Small intestine (tissue), 7 donors: ENCODE results near the gene EXOC4. TPM values are rescaled to one million over a fixed set of nuclear protein-coding genes. Genes with fewer than 3 reads are reported as not detected.

Experiments used
- DNase-seq, 2 donors: peaks; one replicate each; pipeline versions ENCODE4 v3.0.0 to v3.0.0-alpha.2; 2013
- FAIRE-seq: peaks from 2 replicates; lab custom pipeline; 2012; peaks lifted over from hg19 to GRCh38; lab: Jason Lieb, UNC
- H3K27ac ChIP-seq, 3 donors: one replicate each; pipeline ENCODE4 v1.5.1; 2013; ENCODE audit warnings: low read length in 2 of 3, mild to moderate bottlenecking in 2 of 3, control low read depth in 1 of 3, inconsistent platforms in 1 of 3, low read depth in 1 of 3, moderate library complexity in 1 of 3
- H3K27me3 ChIP-seq, 3 donors: one replicate each; pipeline ENCODE4 v1.6.1; 2013; ENCODE audit warnings: low read length in 3 of 3, inconsistent platforms in 1 of 3; ENCODE audit not compliant: control insufficient read depth in 3 of 3, insufficient read depth in 3 of 3
- H3K36me3 ChIP-seq, 3 donors: one replicate each; pipeline ENCODE4 v1.6.1; 2013; ENCODE audit warnings: low read length in 3 of 3, inconsistent platforms in 1 of 3, low read depth in 1 of 3, mild to moderate bottlenecking in 1 of 3, moderate library complexity in 1 of 3; ENCODE audit not compliant: control insufficient read depth in 3 of 3, insufficient read depth in 2 of 3
- H3K4me1 ChIP-seq, 3 donors: one replicate each; pipeline ENCODE4 v1.6.1; 2013; ENCODE audit warnings: low read length in 2 of 3, inconsistent platforms in 1 of 3, low read depth in 1 of 3, mild to moderate bottlenecking in 1 of 3, moderate library complexity in 1 of 3; ENCODE audit not compliant: control insufficient read depth in 3 of 3, insufficient read depth in 2 of 3
- H3K4me3 ChIP-seq, 3 donors: one replicate each; pipeline ENCODE4 v1.5.1; 2013; ENCODE audit warnings: low read length in 3 of 3, control low read depth in 1 of 3, inconsistent platforms in 1 of 3, low read depth in 1 of 3, mild to moderate bottlenecking in 1 of 3, moderate library complexity in 1 of 3
- H3K9me3 ChIP-seq, 2 donors: one replicate each; pipeline ENCODE4 v1.6.1; 2013; ENCODE audit warnings: low read depth in 1 of 2, low read length in 1 of 2; ENCODE audit not compliant: control insufficient read depth in 2 of 2, insufficient read depth in 1 of 2
- WGBS, 3 donors: extraction: QIAGEN DNeasy Blood & Tissue Kit; methylation state at CpG; one replicate each; pipeline ENCODE4 v1.1.7; 2013; 5-methylcytosine and 5-hydroxymethylcytosine counted together
- polyA plus RNA-seq, 4 donors: library from polyadenylated mRNA; stranded (reverse) in 3 of 4; unstranded in 1 of 4; fragments of 200-250 nt in 3 of 4; fragments of 120-200 nt in 1 of 4; gene quantifications; one replicate each; pipeline versions ENCODE4 v1.2.1 to v1.2.3, GENCODE V29; 2013
- donor health status: healthy with polysubstance abuse.
- donor health status: control.
- donor health status: control.
- donor health status: Bipolar disorder and iron deficiency.
- donor health status: healthy.

The EXOC4 gene
- polyA plus RNA-seq, 4 donors: 10.5 to 46.8 (median 18.8) TPM

DNA sequence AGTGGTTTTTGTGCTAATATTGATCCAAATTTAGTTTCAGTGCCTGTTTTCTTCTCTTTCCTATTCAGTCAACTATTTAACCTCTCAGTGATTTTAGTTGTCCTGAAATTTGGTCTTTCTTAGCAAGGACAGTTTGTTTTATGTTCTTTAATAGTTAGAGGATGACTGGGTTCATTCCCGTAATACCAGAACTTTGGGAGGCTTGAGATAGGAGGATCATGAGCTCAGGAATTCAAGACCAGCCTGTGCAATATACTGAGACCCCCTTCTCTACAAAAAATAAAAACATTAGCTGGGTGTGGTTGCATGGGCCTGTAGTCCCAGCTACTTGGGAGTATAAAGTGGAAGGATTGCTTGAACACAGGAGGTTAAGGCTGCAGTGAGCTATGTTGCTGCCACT lies 148.3 kb downstream of the EXOC4 start:
- H3K4me1 ChIP-seq: no peaks in the 10 kb centered on the region
- no peaks in the 10 kb centered on the region for H3K36me3 ChIP-seq
- no peak overlapping the region for H3K4me3 ChIP-seq
- no peak for DNase-seq
- no peaks in the 10 kb centered on the region for H3K27me3 ChIP-seq
- H3K27ac ChIP-seq: no peak overlapping the region
- WGBS, 3 donors: 96 to 100% (median 100%) methylated on average over 1 of the region's 1 CpG
- no peaks in the 10 kb centered on the region for H3K9me3 ChIP-seq
- FAIRE-seq: no peak

DNA sequence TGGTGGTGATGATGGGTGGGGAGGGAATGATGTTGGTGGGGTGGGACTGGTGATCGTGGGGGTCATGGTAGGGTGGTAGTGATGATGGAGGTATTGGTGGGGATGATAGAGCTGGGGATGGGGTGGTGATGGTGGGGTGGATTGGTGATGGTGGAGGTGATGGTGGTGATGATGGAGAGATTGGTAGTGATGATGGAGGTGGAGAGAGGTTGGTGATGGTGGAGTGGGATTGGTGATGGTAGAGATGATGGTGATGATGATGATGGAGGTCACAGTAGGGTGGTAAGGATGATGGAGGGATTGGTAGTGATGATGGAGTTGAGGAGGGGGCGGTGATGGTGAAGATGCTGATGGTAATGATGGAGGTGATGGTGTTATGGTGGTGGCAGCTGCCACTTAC lies 155.3 kb downstream of the EXOC4 start:
- 94 to 100% (median 98%) methylated on average over 2 of the region's 2 CpGs for WGBS, 3 donors
- peaks cover 0 to 2% (median 0%) of the 10 kb centered on the region in 3 donors for H3K36me3 ChIP-seq
- H3K27ac ChIP-seq: no peak overlapping the region
- H3K27me3 ChIP-seq: no peaks in the 10 kb centered on the region
- FAIRE-seq (no peak), DNase-seq (no peak)
- no peaks in the 10 kb centered on the region for H3K9me3 ChIP-seq
- H3K4me1 ChIP-seq: no peaks in the 10 kb centered on the region
- no peak overlapping the region for H3K4me3 ChIP-seq

DNA sequence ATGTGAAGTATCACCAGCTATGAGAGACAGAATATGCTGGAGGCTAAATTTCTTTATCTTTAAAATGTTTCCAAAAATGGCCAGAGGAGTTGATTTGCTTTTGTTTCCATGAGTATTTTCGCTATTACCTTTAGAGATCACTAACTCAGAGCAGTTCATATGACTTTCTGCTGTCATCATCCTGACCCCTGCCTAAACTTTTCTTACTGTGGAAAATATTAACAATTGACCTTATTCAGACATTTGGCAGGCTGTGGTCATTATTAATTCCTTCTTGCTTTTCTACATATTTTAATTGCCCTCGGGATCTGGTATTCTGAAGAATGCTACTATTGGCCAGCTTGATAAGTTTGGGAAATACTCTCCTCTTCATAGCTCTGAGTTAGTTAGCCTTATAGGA lies 156.5 kb downstream of the EXOC4 start:
- Histone ChIP-seq H3K36me3 (peaks cover 0 to 2% (median 0%) of the 10 kb centered on the region in 3 donors), H3K9me3 (no peaks in the 10 kb centered on the region), H3K27ac (no peak overlapping the region), H3K4me3 (no peak overlapping the region), H3K4me1 (no peaks in the 10 kb centered on the region), H3K27me3 (no peaks in the 10 kb centered on the region)
- FAIRE-seq (no peak), DNase-seq (no peak)
- WGBS, 3 donors: 71 to 81% (median 78%) methylated on average over 2 of the region's 2 CpGs

- Histone ChIP-seq H3K36me3 (peaks cover 0 to 2% (median 0%) of the 10 kb centered on the region in 3 donors), H3K27ac (no peak overlapping the region), H3K9me3 (no peaks in the 10 kb centered on the region), H3K4me3 (no peak overlapping the region), H3K27me3 (no peaks in the 10 kb centered on the region), H3K4me1 (no peaks in the 10 kb centered on the region)
- FAIRE-seq (no peak), DNase-seq (no peak)
- WGBS, 3 donors: 84 to 92% (median 88%) methylated on average over 1 of the region's 1 CpG
Observed at GRCh38 chr7:133409966-133410365, 157.1 kb downstream of the EXOC4 start.

- no peaks in the 10 kb centered on the region for H3K9me3 ChIP-seq
- no peak overlapping the region for H3K4me3 ChIP-seq
- H3K27me3 ChIP-seq: no peaks in the 10 kb centered on the region
- FAIRE-seq: no peak
- no peak for DNase-seq
- H3K4me1 ChIP-seq: no peaks in the 10 kb centered on the region
- H3K27ac ChIP-seq: no peak overlapping the region
- 56 to 89% (median 78%) methylated on average over 2 of the region's 2 CpGs for WGBS, 3 donors
- peaks cover 0 to 2% (median 0%) of the 10 kb centered on the region in 3 donors for H3K36me3 ChIP-seq
Observed at GRCh38 chr7:133411395-133411794, 158.5 kb downstream of the EXOC4 start.

DNA sequence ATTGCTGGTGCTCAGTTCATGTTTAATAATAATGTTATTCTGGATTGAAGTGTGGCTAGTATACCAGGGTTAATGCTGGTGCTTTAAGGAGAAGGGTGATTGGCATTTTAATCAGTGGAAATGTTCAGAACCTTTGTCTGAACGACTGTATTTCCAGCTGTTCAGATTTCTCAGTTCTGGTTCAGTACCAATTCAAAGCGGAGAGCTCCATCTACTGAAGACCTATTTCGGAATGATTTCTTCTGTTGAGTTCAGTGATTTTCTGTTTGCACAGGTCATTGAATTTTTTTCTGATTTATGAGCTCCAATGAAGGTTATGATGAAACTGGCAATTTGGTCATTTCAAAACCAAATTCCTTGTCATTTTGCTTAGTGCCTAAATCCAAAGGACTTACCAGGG lies 160.1 kb downstream of the EXOC4 start:
- 79 to 88% (median 82%) methylated on average over 3 of the region's 3 CpGs for WGBS, 3 donors
- DNase-seq (no peak), FAIRE-seq (no peak)
- no peak overlapping the region for H3K4me3 ChIP-seq
- no peaks in the 10 kb centered on the region for H3K9me3 ChIP-seq
- no peak overlapping the region for H3K27ac ChIP-seq
- H3K4me1 ChIP-seq: no peaks in the 10 kb centered on the region
- no peaks in the 10 kb centered on the region for H3K36me3 ChIP-seq
- no peaks in the 10 kb centered on the region for H3K27me3 ChIP-seq

DNA sequence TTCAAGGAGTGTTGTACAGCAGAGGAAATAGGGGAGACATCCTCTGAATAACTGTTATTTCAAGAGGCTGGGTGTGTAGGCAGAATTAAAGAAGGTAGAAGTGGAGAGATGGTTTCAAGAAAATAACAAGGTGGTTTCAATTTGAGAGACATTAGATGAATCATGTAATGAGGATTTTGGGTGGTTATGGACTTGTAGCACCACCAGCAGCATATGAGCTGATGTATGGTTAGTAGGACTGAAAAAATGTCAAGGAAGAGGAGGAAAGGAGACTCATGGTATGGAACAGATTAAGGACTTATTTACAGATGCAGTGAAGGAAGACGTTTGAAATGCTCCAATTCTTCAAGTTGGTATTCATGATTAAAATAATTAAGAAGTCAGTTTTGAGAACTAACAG lies 166.2 kb downstream of the EXOC4 start:
- no peak for FAIRE-seq
- no peak overlapping the region for H3K4me3 ChIP-seq
- 52 to 68% (median 62%) methylated on average over 1 of the region's 1 CpG for WGBS, 3 donors
- peaks cover 0 to 6% of the 10 kb centered on the region in 2 donors for H3K9me3 ChIP-seq
- DNase-seq: no peak
- H3K27me3 ChIP-seq: no peaks in the 10 kb centered on the region
- H3K27ac ChIP-seq: no peak overlapping the region
- no peaks in the 10 kb centered on the region for H3K4me1 ChIP-seq
- H3K36me3 ChIP-seq: peaks cover 0 to 5% (median 0%) of the 10 kb centered on the region in 3 donors

DNA sequence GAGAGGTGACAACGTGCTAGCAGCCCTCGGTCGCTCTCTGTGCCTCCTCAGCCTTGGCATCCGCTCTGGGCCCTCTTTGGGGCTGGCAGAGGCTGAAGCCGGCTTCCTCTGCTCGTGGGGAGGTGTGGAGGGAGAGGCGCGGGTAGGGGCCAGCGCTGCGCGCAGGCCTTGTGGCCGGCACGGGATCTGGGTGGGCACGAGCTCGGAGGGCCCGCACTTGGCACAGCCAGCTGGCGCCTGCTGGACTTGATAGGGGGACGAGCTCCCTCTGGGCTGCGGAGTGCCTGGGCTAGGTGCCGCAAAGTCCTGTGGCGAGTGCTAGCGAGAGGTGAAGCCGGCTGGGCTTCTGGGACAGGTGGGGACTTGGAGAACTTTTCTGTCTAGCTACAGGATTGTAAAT lies 170.7 kb downstream of the EXOC4 start:
- Histone ChIP-seq H3K4me3 (no peak overlapping the region), H3K9me3 (peaks cover 0 to 6% of the 10 kb centered on the region in 2 donors), H3K36me3 (peaks cover 0 to 12% (median 0%) of the 10 kb centered on the region in 3 donors), H3K4me1 (no peaks in the 10 kb centered on the region), H3K27me3 (no peaks in the 10 kb centered on the region), H3K27ac (no peak overlapping the region)
- FAIRE-seq: no peak
- DNase-seq: no peak
- 96% methylated on average over 23 of the region's 23 CpGs for WGBS, 3 donors

DNA sequence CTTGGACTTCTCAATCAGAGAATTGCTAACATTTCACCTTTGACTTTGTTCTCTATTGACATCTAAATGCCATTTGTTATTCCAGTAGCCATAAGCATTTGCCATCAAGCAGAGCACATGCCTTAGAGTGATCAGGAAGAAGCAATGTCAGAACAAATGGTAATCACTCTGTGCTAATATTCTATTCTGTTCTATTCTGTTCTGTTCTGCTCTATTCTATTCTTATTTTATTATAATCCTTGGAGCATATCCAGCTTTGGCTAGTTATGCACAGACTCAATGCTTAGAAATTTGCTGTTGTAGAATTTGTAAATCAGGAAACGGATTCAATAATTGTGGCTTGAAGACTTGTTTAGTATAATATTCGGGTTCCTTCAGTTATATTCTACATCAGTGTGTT lies 175.4 kb downstream of the EXOC4 start:
- FAIRE-seq: no peak

More for the DNA sequence above, 175.4 kb downstream of the EXOC4 start:
- Histone ChIP-seq H3K9me3 (peaks cover 0 to 12% of the 10 kb centered on the region in 2 donors), H3K4me3 (no peak overlapping the region), H3K36me3 (peaks cover 0 to 14% (median 0%) of the 10 kb centered on the region in 3 donors), H3K4me1 (no peaks in the 10 kb centered on the region), H3K27me3 (no peaks in the 10 kb centered on the region), H3K27ac (no peak overlapping the region)
- WGBS, 3 donors: 90 to 93% (median 93%) methylated on average over 2 of the region's 2 CpGs
- DNase-seq: no peak
